IMR-90 (cell line): ENCODE data around the gene MEGF6. TPM values are rescaled to one million over a fixed set of nuclear protein-coding genes. Genes with fewer than 3 reads are reported as not detected.
A peak's percentile ranks its signal among the peaks of the same experiment; 100 is the strongest.

ENCODE experiments used
- ATAC-seq: fragments of 200-7000 bp; cut with Tn5 transposase; 2 replicates; pipeline ENCODE4 v1.9.1; 2020; ENCODE audit warnings: low read depth, mild to moderate bottlenecking, moderate library complexity
- BruUV-seq: library from RNA; stranded (reverse); fragments of 400-500 nt; replicated peaks from 2 replicates; lab custom pipeline; 2021; lab: Mats Ljungman, UMichigan
- CTCF ChIA-PET: fragments of 300-600 bp; formaldehyde crosslinking; extraction: SDS; loops from one replicate; lab custom pipeline; 2021; ENCODE audit warnings: antibody characterized with exemption; lab: Yijun Ruan, JAX
- POLR2A ChIA-PET: fragments of 300-600 bp; sonication (Branson Sonifier 250); formaldehyde crosslinking; loops from one replicate; lab custom pipeline; 2022; ENCODE audit warnings: antibody characterized with exemption; ENCODE audit not compliant: unreplicated experiment; lab: Charles Lee
- DNase-seq: peaks from one replicate; pipeline ENCODE4 v3.0.0; 2013
- H2AFZ ChIP-seq: replicated peaks from 2 replicates; pipeline ENCODE3; 2013; ENCODE audit warnings: low read length, mild to moderate bottlenecking; ENCODE audit not compliant: poor library complexity
- H2AK5ac ChIP-seq: 2 replicates; pipeline ENCODE4 v1.6.1; 2013; ENCODE audit warnings: low read depth, low read length, inconsistent platforms
- H2AK9ac ChIP-seq: replicated peaks from 2 replicates; pipeline ENCODE3; 2013; ENCODE audit warnings: mild to moderate bottlenecking, low read depth, low read length, moderate library complexity; ENCODE audit not compliant: poor library complexity
- H2BK120ac ChIP-seq: 2 replicates; pipeline ENCODE4 v1.6.1; 2013; ENCODE audit warnings: low read depth, low read length, inconsistent platforms
- H2BK15ac ChIP-seq: 3 replicates; pipeline ENCODE4 v1.6.1; 2013; ENCODE audit warnings: low read depth, low read length, inconsistent platforms
- H2BK20ac ChIP-seq: 2 replicates; pipeline ENCODE4 v1.6.1; 2013; ENCODE audit warnings: low read depth, mild to moderate bottlenecking, inconsistent platforms, low read length, moderate library complexity
- H2BK5ac ChIP-seq: 2 replicates; pipeline ENCODE4 v1.6.1; 2013; ENCODE audit warnings: mild to moderate bottlenecking, low read depth, low read length, inconsistent platforms; ENCODE audit not compliant: poor library complexity, severe bottlenecking
- H3K14ac ChIP-seq: replicated peaks from 2 replicates; pipeline ENCODE4 v1.6.1; 2013; ENCODE audit warnings: low read depth, low read length, inconsistent platforms
- H3K18ac ChIP-seq: 2 replicates; pipeline ENCODE4 v1.6.1; 2013; ENCODE audit warnings: low read depth, low read length, control low read depth
- H3K23ac ChIP-seq: 2 replicates; pipeline ENCODE4 v1.6.1; 2013; ENCODE audit warnings: low read depth, low read length, inconsistent platforms
- H3K27ac ChIP-seq: 2 replicates; pipeline ENCODE4 v1.5.1; 2013; ENCODE audit warnings: mild to moderate bottlenecking, control low read depth, low read length; ENCODE audit not compliant: insufficient read depth
- H3K27me3 ChIP-seq: 2 replicates; pipeline ENCODE4 v1.6.1; 2013; ENCODE audit warnings: low read length; ENCODE audit not compliant: control insufficient read depth, insufficient read depth
- H3K36me3 ChIP-seq: 2 replicates; pipeline ENCODE4 v1.6.1; 2013; ENCODE audit warnings: low read length, mixed read lengths; ENCODE audit not compliant: control insufficient read depth, insufficient read depth
- H3K4ac ChIP-seq: 2 replicates; pipeline ENCODE4 v1.6.1; 2013; ENCODE audit warnings: low read depth, low read length, inconsistent platforms
- H3K4me1 ChIP-seq: 2 replicates; pipeline ENCODE4 v1.6.1; 2013; ENCODE audit warnings: low read length, mixed read lengths; ENCODE audit not compliant: control insufficient read depth, insufficient read depth
- H3K4me2 ChIP-seq: 2 replicates; pipeline ENCODE4 v1.6.1; 2013; ENCODE audit warnings: low read depth, mild to moderate bottlenecking, control low read depth, low read length, moderate library complexity
- H3K4me3 ChIP-seq: 2 replicates; pipeline ENCODE4 v1.5.1; 2013; ENCODE audit warnings: low read depth, mild to moderate bottlenecking, control low read depth, low read length, moderate library complexity; ENCODE audit not compliant: insufficient read depth
- H3K56ac ChIP-seq: 2 replicates; pipeline ENCODE4 v1.6.1; 2013; ENCODE audit warnings: low read length, inconsistent platforms; ENCODE audit not compliant: insufficient read depth; ENCODE audit errors: extremely low read depth
- H3K79me1 ChIP-seq, 2 experiments: 2 replicates each; pipeline ENCODE4 v1.6.1; 2013; ENCODE audit warnings: low read length in 2 of 2, inconsistent platforms in 1 of 2, low read depth in 1 of 2
- H3K9ac ChIP-seq: 2 replicates; pipeline ENCODE4 v1.6.1; 2013; ENCODE audit warnings: low read depth, low read length, control low read depth
- H3K9me1 ChIP-seq: 2 replicates; pipeline ENCODE4 v1.6.1; 2013; ENCODE audit warnings: low read length, inconsistent platforms; ENCODE audit not compliant: insufficient read depth
- H3K9me3 ChIP-seq: 2 replicates; pipeline ENCODE4 v1.6.1; 2013; ENCODE audit warnings: low read length; ENCODE audit not compliant: control insufficient read depth, insufficient read depth
- H4K20me1 ChIP-seq: 2 replicates; pipeline ENCODE4 v1.6.1; 2013; ENCODE audit warnings: low read length, inconsistent platforms; ENCODE audit not compliant: insufficient read depth
- H4K5ac ChIP-seq: 2 replicates; pipeline ENCODE4 v1.6.1; 2013; ENCODE audit warnings: mild to moderate bottlenecking, low read depth, low read length, control low read depth
- H4K8ac ChIP-seq, 2 experiments: 2 replicates each; pipeline ENCODE4 v1.6.1; 2013; ENCODE audit warnings: low read depth in 2 of 2, low read length in 2 of 2, control low read depth in 1 of 2, inconsistent platforms in 1 of 2
- H4K91ac ChIP-seq: 2 replicates; pipeline ENCODE4 v1.6.1; 2013; ENCODE audit warnings: low read depth, low read length, inconsistent platforms; ENCODE audit not compliant: insufficient read depth
- BHLHE40 ChIP-seq: fragments of 150-350 bp; IDR thresholded peaks from 2 replicates; pipeline ENCODE4 v1.6.1; 2016; ENCODE audit warnings: mild to moderate bottlenecking, low read depth, low read length
- CEBPB ChIP-seq: IDR thresholded peaks from 2 replicates; pipeline ENCODE4 v1.6.1; 2012; ENCODE audit warnings: low read depth, low read length, improper control_type of control experiment
- CHD1 ChIP-seq: IDR thresholded peaks from 2 replicates; pipeline ENCODE4 v1.6.1; 2012; ENCODE audit warnings: low read depth, low read length, improper control_type of control experiment
- CTCF ChIP-seq: conservative IDR thresholded peaks from 2 replicates; pipeline ENCODE4 v1.5.1; 2012; ENCODE audit warnings: mild to moderate bottlenecking, low read depth, low read length, improper control_type of control experiment
- FOS ChIP-seq: fragments of 150-350 bp; IDR thresholded peaks from 2 replicates; pipeline ENCODE4 v1.6.1; 2016; ENCODE audit warnings: low read depth, low read length
- MAZ ChIP-seq: IDR thresholded peaks from 2 replicates; pipeline ENCODE4 v1.6.1; 2012; ENCODE audit warnings: low read depth, mild to moderate bottlenecking, low read length, improper control_type of control experiment, moderate library complexity, borderline replicate concordance
- MXI1 ChIP-seq: IDR thresholded peaks from 2 replicates; pipeline ENCODE4 v1.6.1; 2012; ENCODE audit warnings: low read depth, mild to moderate bottlenecking, low read length, moderate library complexity, borderline replicate concordance
- NFE2L2 ChIP-seq: fragments of 150-350 bp; IDR thresholded peaks from 2 replicates; pipeline ENCODE4 v1.6.1; 2016; ENCODE audit warnings: low read depth, mild to moderate bottlenecking, low read length
- POLR2A ChIP-seq: IDR thresholded peaks from 2 replicates; pipeline ENCODE4 v1.6.1; 2012; ENCODE audit warnings: mild to moderate bottlenecking, low read depth, low read length
- RAD21 ChIP-seq: IDR thresholded peaks from 2 replicates; pipeline ENCODE4 v1.6.1; 2012; ENCODE audit warnings: low read length, improper control_type of control experiment
- RCOR1 ChIP-seq: IDR thresholded peaks from 2 replicates; pipeline ENCODE4 v1.6.1; 2012; ENCODE audit warnings: mild to moderate bottlenecking, low read length, improper control_type of control experiment; ENCODE audit not compliant: insufficient replicate concordance
- RFX5 ChIP-seq: IDR thresholded peaks from 2 replicates; pipeline ENCODE4 v1.8.0; 2012; ENCODE audit warnings: low read depth, mild to moderate bottlenecking, low read length, moderate library complexity
- SMC3 ChIP-seq: fragments of 150-350 bp; IDR thresholded peaks from 2 replicates; pipeline ENCODE4 v1.6.1; 2016; ENCODE audit warnings: low read depth, mild to moderate bottlenecking, antibody characterized with exemption, low read length, moderate library complexity
- USF2 ChIP-seq: fragments of 150-350 bp; IDR thresholded peaks from 2 replicates; pipeline ENCODE4 v1.6.1; 2017; ENCODE audit warnings: mild to moderate bottlenecking, antibody characterized with exemption, low read length, low read depth
- WGBS, 2 experiments: methylation state at CpG; one replicate each; pipeline versions ENCODE4 v1.1.5 to v1.1.7; 2013; ENCODE audit warnings: missing lambda C conversion rate in 2 of 2; ENCODE audit not compliant: insufficient read length in 1 of 2; ENCODE audit errors: extremely low coverage in 2 of 2; 5-methylcytosine and 5-hydroxymethylcytosine counted together
- dilution Hi-C: fragments of 300-500 bp; cut with HindIII; formaldehyde crosslinking; loops from one replicate; pipeline ENCODE4 v1.14.3; 2018; ENCODE audit warnings: low sequenced_read_pairs; ENCODE audit not compliant: unreplicated experiment
- in situ Hi-C: fragments of 300-500 bp; cut with MboI; formaldehyde crosslinking; loops from 3 replicates; pipeline ENCODE4 v1.14.3; 2019; ENCODE audit warnings: low sequenced_read_pairs, inconsistent platforms, mixed read lengths
- intact Hi-C: fragments of 100-400 bp; cut with micrococcal nuclease; formaldehyde crosslinking; loops from 2 replicates; pipeline ENCODE4 v1.10.0; 2022
- polyA plus RNA-seq, 3 experiments: library from polyadenylated mRNA; depleted of rRNA; stranded (reverse); fragments of >200 nt; gene quantifications; 2 replicates each; pipeline ENCODE4 v1.2.3, GENCODE V29; 2012; ENCODE audit warnings: low replicate concordance in 1 of 3
- total RNA-seq: library from RNA; depleted of rRNA; stranded (reverse); fragments of >200 nt; gene quantifications from 2 replicates; pipeline ENCODE4 v1.2.3, GENCODE V29; 2012

MEGF6 gene
- total and polyA plus RNA-seq, 2 of the 4 experiments (the other 2 are of a cell fraction), result 0.72 to 4.1 TPM

DNA sequence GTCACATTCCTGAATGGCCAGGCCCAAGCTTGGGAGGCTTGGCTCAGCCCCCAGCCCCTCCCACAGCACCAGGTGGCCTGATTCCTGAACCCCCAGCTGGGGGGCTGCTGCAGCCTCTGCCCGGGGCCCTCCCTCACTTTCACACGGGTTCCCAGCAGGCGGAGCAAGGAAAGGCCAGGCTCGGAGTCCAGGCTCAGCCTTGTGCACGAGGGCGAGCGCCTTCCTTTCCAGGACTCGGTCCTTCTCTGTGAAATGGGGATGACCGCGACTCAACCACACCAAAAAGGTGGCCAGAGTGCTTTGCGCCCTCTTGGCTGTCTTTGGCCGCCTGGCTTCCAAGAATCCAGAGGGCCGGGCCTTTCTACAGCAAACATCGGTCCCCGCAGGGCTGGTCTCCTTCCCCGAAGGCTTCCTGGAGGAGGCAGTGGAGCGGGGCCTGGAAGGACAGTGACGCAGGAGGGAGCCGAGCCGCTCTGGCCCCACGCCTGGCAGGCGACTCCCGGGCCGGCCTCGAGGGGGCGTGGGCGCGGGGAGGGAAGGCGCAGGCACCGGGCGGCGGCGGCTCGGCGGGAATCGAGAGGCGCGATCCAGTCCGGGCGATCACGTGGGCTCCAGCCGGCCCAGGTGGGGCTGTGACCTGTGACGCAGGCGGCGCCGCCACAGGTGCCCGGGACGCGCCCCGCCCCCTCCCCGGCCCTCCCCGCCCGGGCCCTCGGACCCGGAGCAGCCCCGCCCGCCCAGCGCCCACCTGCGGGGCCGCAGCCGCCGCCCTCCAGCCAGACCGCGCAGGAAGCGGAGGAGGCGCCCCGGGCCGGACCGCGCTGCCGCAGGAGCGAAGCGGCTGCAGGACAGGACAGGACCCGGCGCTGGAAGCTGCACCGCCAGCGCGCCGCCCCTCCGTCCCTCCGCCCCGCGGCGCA is 157.2 kb downstream of the MEGF6 start, which contains the start of gene ARHGEF16:
TSS of gene ARHGEF16 (plus strand) at position 775 of the 920 bp plus-strand sequence. CDS start 8,420 bp downstream, outside the sequence.
- no peak within 1 kb of the TSS for H3K4me3 ChIP-seq
- BruUV-seq, result no TSS peak
- TF ChIP-seq POLR2A, result no peak
- no peak for TF ChIP-seq CHD1
- no peak for TF ChIP-seq CEBPB
- peak; percentile 52 for TF ChIP-seq USF2
- TF ChIP-seq RAD21, result peak; percentile 14; the same call in 1 of the 2 replicates
- TF ChIP-seq CTCF, result peak; percentile 54
- TF ChIP-seq BHLHE40, result no peak
- TF ChIP-seq MAZ, result peak; percentile 48; the same call in 1 of the 2 replicates
- TF ChIP-seq RCOR1, result no peak
- TF ChIP-seq NFE2L2, result no peak
- TF ChIP-seq SMC3, result no peak
- TF ChIP-seq MXI1, result no peak
- TF ChIP-seq FOS, result no peak
- no peak for TF ChIP-seq RFX5

More for the DNA sequence above, 157.2 kb downstream of the MEGF6 start, which contains the start of gene ARHGEF16:
- H3K4me2 ChIP-seq, result no peak within 1 kb of the TSS
- H3K9me3 ChIP-seq, result no peaks in the 10 kb centered on the region
- no peak within 1 kb of the TSS for H3K23ac ChIP-seq
- H3K9ac ChIP-seq, result no peak within 1 kb of the TSS
- H4K91ac ChIP-seq, result no peak within 1 kb of the TSS
- no peak within 1 kb of the TSS for H4K8ac ChIP-seq
- H2AFZ ChIP-seq, result peak within 1 kb of the TSS; percentile 76
- no peaks in the 10 kb centered on the region for H3K36me3 ChIP-seq
- H3K27ac ChIP-seq, result no peak within 1 kb of the TSS
- no peaks in the 10 kb centered on the region for H3K79me1 ChIP-seq
- no peak within 1 kb of the TSS for H2BK15ac ChIP-seq
- no peak within 1 kb of the TSS for H3K56ac ChIP-seq
- intact Hi-C loops, result loop anchor here (1.0 to 5.0 kb wide), 4 partner anchors 30 to 348 kb away; no protein-coding TSS in a partner anchor
- H3K14ac ChIP-seq, result no peak within 1 kb of the TSS
- H4K5ac ChIP-seq, result no peak within 1 kb of the TSS
- no peak within 1 kb of the TSS for H2BK20ac ChIP-seq
- H4K20me1 ChIP-seq, result 0 out of 2 replicates have a peak, but pooled peaks cover 2% of the 10 kb centered on the region
- H2BK120ac ChIP-seq, result no peak within 1 kb of the TSS
- no peak within 1 kb of the TSS for H2BK5ac ChIP-seq
- in situ Hi-C loops, result no loop called here
- dilution Hi-C loops, result no loop called here
- peaks cover 30% of the 10 kb centered on the region for H3K27me3 ChIP-seq
- WGBS, 2 experiments, result 10% methylated on average over 4 of the region's 84 CpGs; no CpG with 5 or more reads in 1 of the 2 experiments
- ATAC-seq (peak; percentile 57), DNase-seq (peak; percentile 15)
- no peak within 1 kb of the TSS for H2AK9ac ChIP-seq
- no peak within 1 kb of the TSS for H2AK5ac ChIP-seq
- no peak within 1 kb of the TSS for H3K4ac ChIP-seq
- POLR2A ChIA-PET, result no interaction called here
- H3K4me1 ChIP-seq, result no peaks in the 10 kb centered on the region; the same call in 1 of the 2 replicates
- H3K18ac ChIP-seq, result no peak within 1 kb of the TSS
- H3K9me1 ChIP-seq, result no peaks in the 10 kb centered on the region
- CTCF ChIA-PET, result interaction anchor here (1.2 to 2.2 kb wide), 8 partner anchors 9 to 176 kb away, joined by 3 to 16 read pairs (median 8); no protein-coding TSS in a partner anchor
